Measurements from ENCODE around the gene POLR2J3. TPM values are rescaled to one million over a fixed set of nuclear protein-coding genes. Genes with fewer than 3 reads are reported as not detected.
A peak's percentile ranks its signal among the peaks of the same experiment; 100 is the strongest.
"Not testable (repeated sequence)": the region's sequence is repeated elsewhere in the genome, so short reads cannot be mapped to it uniquely, and the experiment has no call there.

Gene POLR2J3
- total RNA-seq = 10 to 100 TPM in 2 of 4 donors, 1 to 10 TPM in 1, under 1 TPM in 1; 0.77 to 50.7 (median 17.1) TPM

DNA sequence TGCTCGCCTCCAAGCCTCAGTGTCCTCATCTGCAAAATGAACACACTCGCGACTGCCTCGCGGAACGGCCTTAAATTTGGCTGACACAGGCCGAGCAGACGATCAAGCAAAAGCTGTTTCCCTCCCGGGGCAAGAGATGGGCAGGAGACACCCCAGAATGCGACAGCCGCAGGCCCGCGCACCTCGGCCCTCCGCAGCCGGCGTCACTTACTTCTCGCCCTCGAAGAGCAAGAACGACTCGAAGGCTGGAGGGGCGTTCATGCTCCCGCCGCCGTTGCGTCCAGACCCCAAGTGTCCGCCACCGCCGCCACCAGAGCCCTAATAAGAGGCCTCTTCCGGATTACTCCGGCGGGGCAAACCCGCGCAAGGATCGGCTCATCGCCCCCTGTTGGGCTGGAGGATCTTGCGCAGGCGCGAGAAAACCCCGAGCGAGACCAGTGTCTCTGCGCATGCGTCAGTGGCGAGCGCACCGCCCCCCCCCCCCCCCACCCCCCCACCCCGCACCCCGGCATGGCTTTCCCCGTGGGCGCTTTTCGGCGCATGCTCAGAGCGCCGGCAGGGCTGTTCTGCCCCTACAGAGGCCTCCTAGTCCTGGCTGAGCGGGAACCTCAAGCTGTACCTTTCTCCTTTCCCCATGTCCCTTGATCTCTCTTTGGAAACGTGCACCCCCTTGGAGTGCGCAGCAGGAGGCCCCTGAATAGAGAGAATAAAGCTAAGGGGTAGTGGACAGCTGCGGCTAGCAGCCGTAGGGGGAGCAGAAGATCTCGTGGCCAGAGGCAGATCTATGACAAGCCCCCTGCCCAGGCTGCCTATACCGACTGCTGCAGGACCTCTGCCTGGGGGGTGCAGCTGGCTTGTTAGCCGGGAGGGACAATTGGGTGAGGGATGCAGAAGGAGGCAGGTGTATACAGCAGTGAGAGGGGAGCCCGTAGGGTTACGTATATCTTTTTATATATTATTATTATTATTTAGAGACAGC is at the start of gene POLR2J3:
Gene POLR2J3, minus strand, starts transcription at position 323 of the 979 bp plus-strand sequence. Its CDS starts 62 bp downstream, at position 261.
- H3K27me3 ChIP-seq; H3K4me1 ChIP-seq; H3K36me3 ChIP-seq; intact Hi-C loops (cut with DNase I; ENCODE audit: low total_unique reads); H3K9me3 ChIP-seq: not testable (repeated sequence)
- Histone ChIP-seq H3K4me3 (peak within 1 kb of the TSS; percentile 61 to 79), H3K27ac (peak within 1 kb of the TSS; percentile 66 to 71)
- DNase-seq = peak; percentile 93 to 100
- TF ChIP-seq, protein P1, sequence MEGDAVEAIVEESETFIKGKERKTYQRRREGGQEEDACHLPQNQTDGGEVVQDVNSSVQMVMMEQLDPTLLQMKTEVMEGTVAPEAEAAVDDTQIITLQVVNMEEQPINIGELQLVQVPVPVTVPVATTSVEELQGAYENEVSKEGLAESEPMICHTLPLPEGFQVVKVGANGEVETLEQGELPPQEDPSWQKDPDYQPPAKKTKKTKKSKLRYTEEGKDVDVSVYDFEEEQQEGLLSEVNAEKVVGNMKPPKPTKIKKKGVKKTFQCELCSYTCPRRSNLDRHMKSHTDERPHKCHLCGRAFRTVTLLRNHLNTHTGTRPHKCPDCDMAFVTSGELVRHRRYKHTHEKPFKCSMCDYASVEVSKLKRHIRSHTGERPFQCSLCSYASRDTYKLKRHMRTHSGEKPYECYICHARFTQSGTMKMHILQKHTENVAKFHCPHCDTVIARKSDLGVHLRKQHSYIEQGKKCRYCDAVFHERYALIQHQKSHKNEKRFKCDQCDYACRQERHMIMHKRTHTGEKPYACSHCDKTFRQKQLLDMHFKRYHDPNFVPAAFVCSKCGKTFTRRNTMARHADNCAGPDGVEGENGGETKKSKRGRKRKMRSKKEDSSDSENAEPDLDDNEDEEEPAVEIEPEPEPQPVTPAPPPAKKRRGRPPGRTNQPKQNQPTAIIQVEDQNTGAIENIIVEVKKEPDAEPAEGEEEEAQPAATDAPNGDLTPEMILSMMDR (IDR thresholded peaks at IDR 0.05) = peak; percentile 49 to 62 (median 52)

DNA sequence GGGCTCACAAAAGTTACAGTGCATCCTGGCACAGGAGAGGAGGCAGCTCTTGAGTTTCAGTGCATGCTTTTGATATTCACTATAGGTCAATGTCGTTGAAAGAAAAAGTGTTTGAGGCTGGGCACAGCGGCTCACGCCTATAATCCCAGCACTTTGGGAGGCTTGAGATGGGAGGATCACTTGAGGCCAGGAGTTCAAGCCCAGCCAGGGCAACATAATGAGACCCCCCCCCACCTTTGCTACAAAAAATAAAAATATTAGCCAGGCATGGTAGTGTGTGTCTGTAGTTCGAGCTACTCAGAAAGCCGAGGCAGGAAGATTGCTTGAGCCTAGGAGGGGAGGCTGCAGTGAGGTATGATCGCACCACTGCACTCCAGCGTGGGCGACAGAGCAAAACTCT is 45.7 kb upstream of the POLR2J3 start:
- DNase-seq = peak in 1 of 2 donors; percentile 9
- H3K27me3 ChIP-seq; H3K36me3 ChIP-seq; intact Hi-C loops (cut with DNase I; ENCODE audit: low total_unique reads); H3K4me1 ChIP-seq; H3K4me3 ChIP-seq; H3K27ac ChIP-seq; H3K9me3 ChIP-seq: not testable (repeated sequence)

DNA sequence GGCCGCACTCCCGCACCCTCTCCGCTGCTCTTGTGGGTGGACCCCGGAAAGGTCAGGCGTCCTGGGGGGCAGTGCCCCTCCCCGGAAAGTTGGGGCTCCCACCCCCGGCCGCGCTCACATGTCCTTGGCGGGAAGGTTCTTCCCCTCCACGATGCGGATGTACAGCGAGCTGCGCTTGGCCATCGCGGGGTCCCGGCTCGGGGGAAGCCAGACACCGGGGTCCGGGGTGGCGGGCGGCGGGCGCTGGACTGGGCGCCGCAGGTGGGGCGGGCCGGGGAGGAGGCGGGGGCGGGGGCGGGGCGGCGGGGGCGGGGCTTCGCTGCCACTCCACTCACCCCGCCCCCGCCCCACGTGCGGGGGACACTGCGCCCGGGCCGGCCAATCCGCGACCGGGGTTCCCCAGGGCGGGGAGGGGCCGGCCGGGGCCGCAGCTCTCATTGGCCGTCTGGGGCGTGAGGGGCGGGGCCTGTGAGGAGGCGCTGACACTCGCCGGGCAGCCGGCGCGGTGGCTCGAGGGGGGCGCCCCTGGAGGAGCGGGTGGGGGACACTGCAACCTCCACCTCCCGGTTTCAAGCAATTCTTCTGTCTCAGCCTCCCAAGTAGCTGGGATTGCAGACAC is 44.2 kb upstream of the POLR2J3 start, which contains the start of gene RASA4:
Gene RASA4, minus strand, starts transcription at position 250 of the 619 bp plus-strand sequence. Its CDS starts 67 bp downstream, at position 183.
- not testable (repeated sequence) for H3K27me3 ChIP-seq

DNA sequence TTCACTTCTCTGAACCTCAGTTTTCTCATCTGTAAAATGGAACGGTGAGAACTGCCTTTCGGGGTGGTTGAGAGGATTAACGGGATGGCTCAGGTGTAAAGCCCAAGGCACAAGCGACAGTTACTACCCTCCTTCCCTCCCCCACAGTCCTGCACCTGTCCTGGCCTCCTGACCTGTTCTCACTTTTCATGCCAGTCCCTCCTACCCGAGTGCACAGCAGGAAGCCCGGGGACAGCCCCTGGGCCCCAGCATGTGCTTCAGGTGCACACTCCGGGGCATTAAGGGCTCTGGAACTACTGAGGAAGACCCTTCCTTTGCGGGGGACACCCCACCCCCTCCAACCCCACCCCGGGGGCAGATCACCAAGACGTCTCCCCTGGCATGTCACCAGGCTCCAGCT is 43.5 kb upstream of the POLR2J3 start:
- H3K9me3 ChIP-seq; H3K27me3 ChIP-seq; H3K4me3 ChIP-seq; H3K27ac ChIP-seq; H3K36me3 ChIP-seq; intact Hi-C loops (cut with DNase I; ENCODE audit: low total_unique reads); H3K4me1 ChIP-seq; DNase-seq: not testable (repeated sequence)

More for the DNA sequence above, 44.2 kb upstream of the POLR2J3 start, which contains the start of gene RASA4:
- intact Hi-C loops (cut with DNase I; ENCODE audit: low total_unique reads); H3K4me1 ChIP-seq; H3K9me3 ChIP-seq; H3K36me3 ChIP-seq: not testable (repeated sequence)
- peak; percentile 47 to 63 for DNase-seq
- peak within 1 kb of the TSS; percentile 50 to 53 for H3K4me3 ChIP-seq
- peak within 1 kb of the TSS; percentile 73 for H3K27ac ChIP-seq

DNA sequence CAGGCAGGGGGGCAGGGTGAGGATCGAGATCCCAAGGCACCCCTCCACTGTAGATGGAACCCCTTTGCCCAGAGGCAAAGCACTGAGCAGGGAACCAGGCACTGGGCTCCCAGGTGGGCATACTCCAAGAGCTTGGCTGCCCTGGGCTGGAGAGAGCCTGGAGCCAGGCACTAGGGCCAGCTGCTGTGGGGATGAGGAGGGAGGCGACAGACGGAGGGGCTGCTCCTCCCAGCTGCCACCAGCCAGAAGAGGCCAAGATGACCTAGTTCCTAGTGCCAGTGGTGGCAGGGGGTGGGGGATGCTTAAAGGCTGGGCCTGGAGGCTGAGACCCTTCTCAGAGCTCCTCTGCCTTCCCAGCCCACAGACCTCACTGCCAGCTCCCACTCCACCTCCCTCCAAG is 42.5 kb upstream of the POLR2J3 start:
- intact Hi-C loops (cut with DNase I; ENCODE audit: low total_unique reads); DNase-seq; H3K27me3 ChIP-seq; H3K27ac ChIP-seq; H3K4me3 ChIP-seq; H3K4me1 ChIP-seq; H3K36me3 ChIP-seq; H3K9me3 ChIP-seq: not testable (repeated sequence)

DNA sequence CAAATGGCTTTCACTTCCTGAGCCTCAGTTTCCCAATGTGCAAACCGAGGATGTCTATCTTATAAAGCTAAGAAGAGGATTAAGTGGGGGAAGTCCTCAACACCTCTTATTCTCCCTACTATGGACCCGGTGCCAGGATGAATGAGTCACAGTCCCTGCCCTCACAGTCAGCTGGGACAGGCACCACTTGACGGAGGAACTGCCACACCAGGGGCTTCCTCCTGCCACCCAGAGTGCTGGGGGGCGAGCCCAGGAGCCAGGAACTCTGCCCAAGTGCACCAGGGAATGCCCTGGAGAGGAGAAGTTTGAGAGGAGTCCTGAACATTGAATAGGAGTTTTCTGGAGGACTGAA is 41.9 kb upstream of the POLR2J3 start:
- H3K27ac ChIP-seq; DNase-seq; H3K4me3 ChIP-seq; H3K36me3 ChIP-seq; H3K4me1 ChIP-seq; intact Hi-C loops (cut with DNase I; ENCODE audit: low total_unique reads); H3K9me3 ChIP-seq; H3K27me3 ChIP-seq: not testable (repeated sequence)

DNA sequence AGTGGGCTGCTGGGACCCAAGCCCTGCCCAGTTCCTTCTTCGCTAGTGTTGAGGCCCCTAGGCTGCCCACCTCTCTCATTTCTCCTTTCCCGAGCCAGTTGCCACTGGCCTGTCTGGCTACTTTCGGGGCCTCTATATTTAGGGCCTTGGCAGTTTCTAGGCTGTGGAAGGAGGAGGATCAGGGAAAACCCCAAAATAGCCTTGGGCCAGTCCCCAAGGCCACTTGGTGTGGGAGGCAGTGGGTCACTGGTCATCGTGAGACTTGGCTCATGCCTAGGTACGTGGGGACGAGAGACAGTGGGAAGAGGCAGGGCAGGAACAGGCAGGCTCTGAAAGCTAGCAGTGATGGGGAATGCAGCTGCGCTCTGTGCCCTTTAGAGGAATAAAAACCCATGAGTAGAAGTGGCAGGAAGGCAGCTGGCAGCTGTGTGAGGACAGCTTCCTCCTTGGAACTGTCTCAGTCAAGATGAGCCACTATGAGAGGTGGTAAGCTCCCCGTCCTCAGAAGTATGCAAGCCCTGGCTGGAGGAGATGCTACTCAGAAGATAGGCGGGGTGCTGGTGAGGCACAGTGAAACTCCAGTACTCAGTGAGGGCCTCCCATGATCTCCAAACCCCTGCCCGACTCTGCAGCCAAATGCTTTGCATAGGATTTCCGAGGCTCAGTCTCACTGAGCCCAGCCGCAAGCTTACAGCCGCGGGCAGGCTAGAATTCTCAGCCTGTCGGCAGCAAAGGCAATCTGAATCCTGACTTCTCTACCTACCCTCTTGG is 41.4 kb upstream of the POLR2J3 start:
- H3K36me3 ChIP-seq; H3K27me3 ChIP-seq; H3K4me3 ChIP-seq; H3K4me1 ChIP-seq; intact Hi-C loops (cut with DNase I; ENCODE audit: low total_unique reads); H3K9me3 ChIP-seq: not testable (repeated sequence)
- DNase-seq = peak; percentile 13 to 16
- H3K27ac ChIP-seq = peak overlapping the region in 1 of 2 donors; percentile 59

DNA sequence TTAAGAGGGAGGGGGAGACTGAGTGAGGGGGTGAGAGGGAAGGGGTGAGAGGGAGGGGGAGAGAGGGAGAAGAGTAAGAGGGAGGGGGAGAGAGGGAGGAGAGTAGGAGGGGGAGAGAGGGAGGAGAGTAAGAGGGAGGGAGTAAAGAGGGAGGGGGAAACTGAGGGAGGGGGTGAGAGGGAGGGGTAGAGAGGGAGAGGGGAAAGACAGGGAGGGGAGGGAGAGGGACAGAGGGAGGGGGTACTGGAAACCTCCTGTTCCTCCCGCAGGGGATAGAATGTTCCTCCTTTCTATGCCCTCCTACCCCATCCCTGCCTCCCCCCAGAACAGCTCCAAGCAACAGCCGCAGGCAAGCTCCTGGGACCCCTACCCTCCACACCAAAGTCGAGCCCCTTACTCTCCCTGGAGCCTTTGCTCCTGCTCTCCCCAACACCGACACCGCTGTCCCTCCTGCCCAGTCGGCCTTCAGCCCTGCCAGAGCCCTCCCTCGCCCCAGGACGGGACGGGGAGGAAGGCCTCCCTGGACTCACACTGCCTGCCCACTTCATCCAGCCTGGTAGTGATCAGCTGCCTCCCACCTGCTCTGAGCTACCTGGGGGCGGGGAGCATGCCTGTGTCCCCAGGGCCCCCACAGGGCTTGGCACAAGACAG is 39.4 kb upstream of the POLR2J3 start:
- H3K4me3 ChIP-seq; H3K4me1 ChIP-seq; H3K9me3 ChIP-seq; intact Hi-C loops (cut with DNase I; ENCODE audit: low total_unique reads); H3K27me3 ChIP-seq; H3K36me3 ChIP-seq: not testable (repeated sequence)
- peak; percentile 31 to 53 for DNase-seq
- H3K27ac ChIP-seq = peak overlapping the region; percentile 69 to 77

DNA sequence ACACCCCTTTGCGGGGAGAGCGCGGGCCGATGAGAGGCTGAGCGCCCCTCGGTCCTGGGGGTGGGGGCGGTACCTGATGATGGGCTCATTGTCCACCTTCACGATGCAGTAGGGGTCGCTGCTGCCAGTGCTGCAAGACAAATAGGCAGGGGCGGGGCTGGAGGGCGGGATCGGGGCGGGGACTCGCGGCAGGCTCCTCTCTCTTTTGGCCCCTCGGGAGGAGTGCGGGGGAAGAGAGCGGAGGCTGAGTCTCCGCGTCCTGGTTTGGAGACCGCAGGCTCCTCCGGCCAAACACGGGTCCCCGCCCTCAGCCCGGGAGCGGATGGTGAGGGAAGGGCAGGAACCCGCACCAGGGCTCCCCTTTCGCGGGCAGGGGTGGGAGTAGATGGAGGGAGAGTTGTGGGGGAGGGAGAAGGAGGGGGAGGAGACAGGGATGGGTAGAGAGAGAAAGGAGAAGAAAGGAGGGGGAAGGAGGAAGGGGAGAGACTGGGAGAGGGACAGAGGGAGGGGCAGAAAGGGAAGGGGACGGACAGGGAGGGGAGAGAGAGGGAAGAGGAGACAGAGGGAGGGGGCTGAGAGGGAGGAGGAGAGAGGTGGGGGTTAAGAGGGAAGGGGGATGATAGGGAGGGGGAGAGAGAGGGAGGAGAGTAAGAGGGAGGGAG is 38.8 kb upstream of the POLR2J3 start:
- H3K36me3 ChIP-seq; DNase-seq; H3K9me3 ChIP-seq; H3K27me3 ChIP-seq; H3K27ac ChIP-seq; H3K4me3 ChIP-seq; intact Hi-C loops (cut with DNase I; ENCODE audit: low total_unique reads); H3K4me1 ChIP-seq: not testable (repeated sequence)

DNA sequence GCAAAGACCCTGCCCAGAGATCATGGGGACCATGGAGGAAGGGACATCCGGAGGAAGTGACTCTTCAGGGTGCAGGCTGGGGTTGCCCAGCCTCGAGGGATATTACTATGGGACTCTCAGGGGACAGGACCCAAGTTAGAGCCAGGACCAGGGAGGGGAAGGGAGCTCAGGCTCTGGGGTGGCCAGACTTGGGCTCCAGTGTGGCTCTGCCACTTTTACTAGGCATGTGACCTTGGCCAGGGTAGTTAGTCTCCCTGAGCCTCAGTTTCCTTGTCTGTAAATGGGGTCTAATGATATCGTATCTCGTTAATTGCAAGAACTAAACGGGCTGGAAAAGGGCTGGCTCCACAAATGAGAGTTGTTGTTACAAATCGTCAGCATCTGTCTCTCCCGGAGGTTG is 38.1 kb upstream of the POLR2J3 start:
- H3K4me3 ChIP-seq; H3K27me3 ChIP-seq; H3K9me3 ChIP-seq; H3K4me1 ChIP-seq; intact Hi-C loops (cut with DNase I; ENCODE audit: low total_unique reads); H3K27ac ChIP-seq; H3K36me3 ChIP-seq: not testable (repeated sequence)
- peak; percentile 14 to 27 for DNase-seq

DNA sequence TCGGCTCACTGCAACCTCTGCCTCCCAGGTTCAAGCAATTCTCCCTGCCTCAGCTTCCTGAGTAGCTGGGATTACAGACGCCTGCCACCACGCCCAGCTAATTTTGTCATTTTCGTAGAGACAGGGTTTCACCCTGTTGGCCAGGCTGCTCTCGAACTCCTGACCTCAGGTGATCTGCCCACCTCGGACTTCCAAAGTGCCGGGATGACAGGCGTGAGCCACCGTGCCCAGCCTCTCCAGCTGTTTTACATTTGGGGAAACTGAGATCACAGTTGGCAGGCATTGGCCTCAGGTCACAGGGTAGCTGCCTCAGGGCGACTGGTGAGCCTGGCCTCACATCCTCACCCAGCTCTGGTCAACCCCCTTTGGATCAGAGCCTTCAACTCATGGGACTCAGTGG is 37.4 kb upstream of the POLR2J3 start:
- peak in 1 of 2 donors; percentile 9 for DNase-seq
- H3K36me3 ChIP-seq; H3K27me3 ChIP-seq; H3K4me1 ChIP-seq; H3K9me3 ChIP-seq; H3K27ac ChIP-seq; intact Hi-C loops (cut with DNase I; ENCODE audit: low total_unique reads); H3K4me3 ChIP-seq: not testable (repeated sequence)

Data from uterus (tissue), 4 donors.